Testis (tissue), 2 donors: Measurements from ENCODE around the gene TERT.

ENCODE experiments used
- POLR2A ChIP-seq: fragments of 450-650 bp; IDR thresholded peaks from one replicate; pipeline ENCODE4 v1.6.1; 2017; ENCODE audit warnings: antibody characterized with exemption, mild to moderate bottlenecking, moderate library complexity
- TF ChIP-seq, protein P1 (sequence below), 3 experiments: fragments of 450-650 bp in 2 of 3; fragments of 200-600 bp in 1 of 3; sonication (generic) in 1 of 3; IDR thresholded peaks; one replicate each; pipeline ENCODE4 v1.5.1; 2016 to 2019; ENCODE audit warnings: antibody characterized with exemption in 3 of 3, mild to moderate bottlenecking in 2 of 3, moderate library complexity in 1 of 3

DNA sequence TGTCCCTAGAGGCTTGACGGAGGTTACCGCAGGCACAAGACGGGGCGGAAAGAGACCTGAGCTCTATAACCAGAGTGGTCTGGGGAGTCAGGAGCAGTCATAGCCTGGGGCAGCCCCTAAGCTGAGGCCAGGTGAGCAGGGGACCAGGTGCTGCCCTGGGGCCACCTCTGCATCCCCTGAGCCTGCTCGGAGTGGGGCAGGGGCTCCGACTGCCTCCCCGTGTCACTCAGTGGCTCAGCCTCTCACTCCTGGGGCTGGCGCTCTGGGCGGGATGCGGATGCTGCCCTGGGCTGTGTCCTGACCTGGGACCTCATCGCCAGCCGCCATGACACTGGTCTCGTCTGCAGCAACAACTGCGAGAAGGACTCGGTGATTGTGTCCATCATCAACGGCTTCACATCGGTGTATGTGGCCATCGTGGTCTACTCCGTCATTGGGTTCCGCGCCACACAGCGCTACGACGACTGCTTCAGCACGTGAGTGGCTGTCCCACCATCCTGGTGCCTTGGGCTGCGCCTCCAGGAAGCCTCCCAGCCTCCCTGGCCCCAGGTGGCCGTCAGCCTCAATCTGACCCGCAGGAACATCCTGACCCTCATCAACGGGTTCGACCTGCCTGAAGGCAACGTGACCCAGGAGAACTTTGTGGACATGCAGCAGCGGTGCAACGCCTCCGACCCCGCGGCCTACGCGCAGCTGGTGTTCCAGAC lies 78.5 kb downstream of the TERT start:
- TF ChIP-seq, protein P1, sequence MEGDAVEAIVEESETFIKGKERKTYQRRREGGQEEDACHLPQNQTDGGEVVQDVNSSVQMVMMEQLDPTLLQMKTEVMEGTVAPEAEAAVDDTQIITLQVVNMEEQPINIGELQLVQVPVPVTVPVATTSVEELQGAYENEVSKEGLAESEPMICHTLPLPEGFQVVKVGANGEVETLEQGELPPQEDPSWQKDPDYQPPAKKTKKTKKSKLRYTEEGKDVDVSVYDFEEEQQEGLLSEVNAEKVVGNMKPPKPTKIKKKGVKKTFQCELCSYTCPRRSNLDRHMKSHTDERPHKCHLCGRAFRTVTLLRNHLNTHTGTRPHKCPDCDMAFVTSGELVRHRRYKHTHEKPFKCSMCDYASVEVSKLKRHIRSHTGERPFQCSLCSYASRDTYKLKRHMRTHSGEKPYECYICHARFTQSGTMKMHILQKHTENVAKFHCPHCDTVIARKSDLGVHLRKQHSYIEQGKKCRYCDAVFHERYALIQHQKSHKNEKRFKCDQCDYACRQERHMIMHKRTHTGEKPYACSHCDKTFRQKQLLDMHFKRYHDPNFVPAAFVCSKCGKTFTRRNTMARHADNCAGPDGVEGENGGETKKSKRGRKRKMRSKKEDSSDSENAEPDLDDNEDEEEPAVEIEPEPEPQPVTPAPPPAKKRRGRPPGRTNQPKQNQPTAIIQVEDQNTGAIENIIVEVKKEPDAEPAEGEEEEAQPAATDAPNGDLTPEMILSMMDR (IDR thresholded peaks at IDR 0.05): no peak
- TF ChIP-seq POLR2A: no peak
